ENCODE measurements around the gene ARGLU1.

DNA sequence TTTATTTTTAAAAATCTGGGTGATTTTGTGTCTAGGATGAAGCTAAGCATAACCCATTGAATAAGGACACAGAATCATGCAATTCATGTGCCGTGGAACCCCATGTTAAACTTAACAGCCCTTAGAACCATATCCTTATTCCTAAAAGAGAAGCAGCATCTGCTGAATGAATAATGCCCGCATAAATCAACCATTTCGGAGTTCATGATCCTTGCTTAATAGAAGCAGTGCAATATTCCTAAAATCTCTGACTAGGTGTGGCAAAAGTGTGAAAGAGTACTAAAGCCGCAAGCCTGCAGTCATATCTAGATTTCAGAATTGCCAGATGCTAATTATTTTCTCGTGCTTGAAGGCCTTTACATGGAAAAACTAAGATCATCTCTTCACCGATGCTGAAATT lies 33.6 kb upstream of the ARGLU1 start:
- TF ChIP-seq CTCF (IDR thresholded peaks at IDR 0.05), result no peak
- TF ChIP-seq POLR2A (IDR thresholded peaks at IDR 0.05), result no peak

Measured in adrenal gland (tissue), 5 donors.